HG03135 (cell line): ENCODE data around the gene MAD1L1.

ENCODE experiments used
- ATAC-seq: cut with Tn5 transposase; IDR thresholded peaks from one replicate; pipeline ENCODE4 v1.9.1; 2021; ENCODE audit warnings: mild to moderate bottlenecking, moderate library complexity; ENCODE audit not compliant: unreplicated experiment

The MAD1L1 gene

DNA sequence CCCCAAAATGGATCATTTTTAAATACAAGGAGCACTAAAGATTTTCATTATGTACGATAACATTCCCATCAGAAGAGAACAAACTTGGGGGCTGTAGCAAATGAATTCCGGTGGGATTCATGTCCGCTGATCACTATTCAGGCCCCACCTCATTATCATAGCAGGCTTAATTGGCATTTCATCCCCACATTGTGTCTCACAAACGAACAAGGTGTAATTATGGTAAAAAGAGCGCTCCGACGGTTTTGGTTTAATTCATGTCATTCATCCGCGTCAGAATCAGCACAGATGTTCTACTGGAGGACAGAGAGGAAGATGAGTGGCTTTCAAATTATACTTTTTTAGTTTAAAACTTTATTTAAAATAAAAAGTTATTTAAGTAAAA, 124.7 kb downstream of the MAD1L1 start:
- ATAC-seq = no peak

DNA sequence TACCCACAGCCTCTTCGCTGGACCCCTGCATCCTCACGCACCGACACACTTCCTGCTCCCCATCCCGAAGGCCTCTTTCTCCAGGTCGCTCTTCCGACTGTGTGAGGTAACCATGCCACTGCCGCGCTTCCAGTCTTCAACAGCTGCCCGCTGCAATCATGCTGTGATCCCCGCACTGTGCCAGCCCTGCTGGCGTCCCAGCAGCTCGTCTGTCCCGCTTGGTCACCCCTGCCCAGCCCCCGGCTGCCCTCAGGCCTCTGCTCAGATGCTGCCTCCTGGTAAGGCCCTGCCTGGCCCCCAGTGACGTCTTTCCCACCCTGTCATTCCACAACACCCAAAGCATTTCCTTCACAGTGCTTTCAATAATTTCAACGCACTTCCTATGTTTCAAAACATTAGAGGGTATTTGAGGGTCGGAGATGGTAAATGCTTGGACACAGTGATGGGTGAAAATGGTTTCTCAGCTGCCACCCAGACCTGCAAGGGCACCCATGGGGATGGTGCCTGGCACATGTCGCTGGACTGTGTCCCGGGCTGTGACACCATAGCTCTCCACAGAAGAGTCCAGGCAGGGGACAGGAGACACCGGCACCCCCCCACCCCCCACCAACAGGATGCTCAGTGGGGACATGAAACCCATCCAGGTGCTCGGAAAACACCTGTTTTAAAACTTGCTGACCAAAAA, 125.2 kb downstream of the MAD1L1 start:
- no peak for ATAC-seq

DNA sequence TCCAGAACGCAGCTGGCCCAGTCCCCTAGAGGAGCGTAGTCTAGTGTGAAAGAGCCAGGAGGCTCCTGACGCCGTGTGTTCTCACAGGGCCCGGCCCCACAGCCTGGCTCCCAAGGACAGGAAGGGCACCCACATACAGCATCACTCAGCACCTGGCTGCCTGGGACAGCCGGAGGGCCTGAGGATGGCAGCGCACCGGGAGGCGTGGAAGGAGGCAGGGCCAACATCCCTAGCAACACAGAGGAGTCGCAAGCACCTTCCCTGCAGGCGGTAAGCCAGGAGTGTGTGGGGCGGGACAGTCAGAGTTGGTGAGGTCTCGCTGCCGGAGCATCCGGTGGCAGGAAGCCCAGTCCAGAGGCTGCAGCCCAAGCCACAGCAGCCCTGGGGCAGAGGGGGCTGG, 125.8 kb downstream of the MAD1L1 start:
- ATAC-seq = no peak

DNA sequence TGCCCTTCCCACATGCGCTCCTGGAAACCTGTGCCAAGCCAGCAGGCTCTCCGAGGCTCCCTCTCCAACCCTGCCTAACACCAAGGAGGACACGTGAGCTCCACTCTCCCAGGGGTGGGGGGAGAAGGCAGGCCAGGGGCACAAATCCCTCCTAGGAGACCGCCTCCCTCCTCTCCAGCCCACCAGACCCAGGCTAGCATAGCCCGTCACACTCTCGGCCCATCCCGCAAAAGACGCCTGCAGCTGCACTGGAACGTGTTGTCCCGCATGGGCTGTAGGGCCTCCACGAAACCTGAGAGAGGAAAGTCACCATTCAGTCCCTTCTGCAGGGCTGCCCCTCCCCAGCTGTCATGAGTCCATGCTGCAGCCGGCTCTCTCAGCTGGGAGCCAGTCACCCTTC, 126.3 kb downstream of the MAD1L1 start:
- no peak for ATAC-seq

DNA sequence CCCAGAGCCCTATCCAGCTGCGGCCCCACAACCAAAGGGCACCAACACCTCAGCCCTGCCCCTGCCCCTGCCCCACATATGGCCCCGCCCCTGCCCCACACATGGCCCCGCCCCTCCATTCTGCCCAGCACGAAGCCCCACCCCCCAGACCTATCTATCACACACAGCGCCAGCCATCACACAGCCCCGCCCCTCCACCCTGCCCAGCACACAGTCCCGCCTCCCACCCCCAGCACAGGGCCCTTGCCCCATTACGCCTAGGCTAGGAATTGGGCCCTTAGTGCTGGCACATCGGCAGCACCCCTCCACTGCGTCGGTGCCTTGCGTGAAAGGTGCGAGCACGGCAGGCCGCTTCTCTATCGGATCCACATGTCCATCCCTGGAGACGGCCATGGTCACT, 126.8 kb downstream of the MAD1L1 start:
- no peak for ATAC-seq

DNA sequence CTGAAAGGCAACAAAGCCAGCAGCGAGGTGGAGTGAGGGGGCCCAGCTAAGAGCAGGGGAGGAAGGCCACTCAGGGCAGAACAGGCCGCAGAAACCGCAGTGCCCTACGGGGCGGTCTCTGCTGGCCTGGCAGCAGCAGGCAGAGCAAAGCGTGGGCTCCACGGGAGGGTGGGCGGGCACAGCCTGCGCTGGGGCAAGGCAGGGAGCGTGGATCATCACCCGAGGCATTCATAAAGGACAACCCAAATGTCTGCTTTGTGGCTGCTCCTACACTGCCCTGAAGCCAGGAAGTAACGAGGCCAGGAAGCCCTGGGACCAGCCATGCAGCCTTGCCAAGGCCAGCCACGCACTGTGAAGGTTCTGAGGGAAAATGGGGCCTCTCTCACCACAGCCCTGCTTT, 127.5 kb downstream of the MAD1L1 start:
- no peak for ATAC-seq

DNA sequence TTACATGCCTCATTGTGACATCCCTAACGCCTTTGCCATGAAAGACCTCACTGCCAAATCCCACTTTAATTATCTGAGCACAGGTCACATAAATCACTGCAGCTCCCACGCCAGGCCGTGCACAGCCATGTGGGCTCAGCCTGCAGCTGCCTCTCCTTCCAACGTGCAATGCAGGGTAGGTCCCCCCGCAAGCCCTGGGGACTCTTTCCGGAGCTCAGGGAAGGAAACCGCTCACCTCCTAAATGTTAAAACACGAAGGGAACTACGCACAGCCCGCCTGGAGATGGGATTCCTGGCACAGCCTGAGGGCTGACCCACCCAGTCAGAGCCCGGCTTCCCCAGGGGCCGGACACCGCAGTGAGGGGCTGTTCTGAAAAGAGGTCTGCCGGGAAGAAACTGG, 128.0 kb downstream of the MAD1L1 start:
- ATAC-seq = no peak

DNA sequence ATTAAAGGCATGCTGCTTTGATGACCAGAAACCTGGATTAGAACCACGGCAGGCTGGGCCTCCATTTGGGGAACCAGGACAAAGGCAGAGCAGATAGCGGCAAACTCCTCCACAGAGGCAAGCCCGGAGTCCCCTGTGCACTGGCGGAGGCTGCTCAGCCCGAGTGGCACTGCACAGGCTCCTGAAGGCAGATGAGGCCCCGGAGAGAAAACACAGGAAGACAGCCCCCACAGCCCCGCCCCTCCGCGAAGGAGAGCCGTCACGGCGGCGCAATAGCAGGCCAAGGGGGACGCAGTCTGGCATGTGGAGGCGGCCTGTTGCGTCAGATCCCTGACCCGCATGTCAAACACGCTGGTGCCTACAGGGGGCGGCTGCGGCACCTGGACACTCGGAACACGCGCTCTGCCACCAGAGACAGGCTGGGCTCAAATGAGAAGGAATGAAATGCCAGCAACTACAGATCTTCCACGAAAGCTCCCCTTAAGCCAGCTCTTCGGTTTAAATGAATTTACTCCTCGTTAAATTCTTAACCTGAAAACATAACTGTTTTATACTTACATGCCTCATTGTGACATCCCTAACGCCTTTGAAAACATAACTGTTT, 128.5 kb downstream of the MAD1L1 start:
- no peak for ATAC-seq

DNA sequence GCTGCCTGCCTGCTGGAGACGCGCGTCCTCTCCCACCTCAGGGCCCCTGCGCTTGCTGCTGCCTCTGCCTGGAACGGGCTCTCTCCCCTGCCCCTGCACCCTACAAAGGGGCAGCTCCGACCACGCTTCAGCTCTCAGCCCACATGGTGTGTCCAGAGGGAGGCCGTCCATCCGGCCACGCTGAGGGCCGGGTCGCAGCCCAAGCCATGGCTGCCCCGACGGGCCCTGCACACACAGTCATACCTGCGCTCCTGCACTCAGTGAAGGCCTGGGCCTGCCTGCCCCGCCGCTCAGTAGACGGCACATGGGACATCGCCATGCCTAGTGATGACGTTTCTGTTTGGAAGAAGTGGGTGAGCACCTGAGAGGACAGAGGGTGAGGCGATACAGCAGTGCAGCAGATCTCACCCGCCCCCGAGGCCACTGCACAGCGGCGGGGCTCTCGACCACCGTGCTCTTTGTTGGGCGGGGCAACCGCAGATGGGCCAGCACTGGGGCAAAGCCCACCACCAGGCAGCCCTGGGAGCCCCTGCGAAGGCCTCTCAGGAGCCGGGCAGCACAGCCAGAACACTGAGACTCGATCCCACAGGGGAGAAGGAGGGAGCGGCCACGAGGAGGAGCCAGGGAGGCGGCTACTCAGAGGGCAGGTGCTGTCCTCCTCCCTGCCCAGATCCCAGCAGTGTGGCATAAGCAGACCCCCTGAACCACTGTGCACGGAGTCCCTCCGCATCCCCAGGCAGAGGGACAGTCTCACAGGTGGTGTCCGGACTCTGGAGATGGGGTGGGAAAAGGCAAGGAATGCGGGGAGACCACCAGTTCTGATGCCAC, 129.5 kb downstream of the MAD1L1 start:
- ATAC-seq = no peak

DNA sequence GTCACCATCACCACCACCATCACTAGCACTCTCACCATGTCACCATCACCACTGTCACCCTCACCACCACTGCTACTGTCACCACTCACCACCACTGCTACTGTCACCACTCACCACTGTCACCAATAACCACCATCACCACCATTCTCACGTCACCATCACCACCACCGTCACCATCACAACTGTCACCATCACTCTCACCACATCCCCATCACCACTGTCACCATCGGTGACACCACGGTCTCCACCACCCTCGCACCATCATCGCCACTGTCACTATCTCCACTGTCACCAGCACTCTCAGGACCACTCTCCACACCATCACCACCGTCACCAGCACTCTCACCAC, 130.4 kb downstream of the MAD1L1 start:
- ATAC-seq = no peak

DNA sequence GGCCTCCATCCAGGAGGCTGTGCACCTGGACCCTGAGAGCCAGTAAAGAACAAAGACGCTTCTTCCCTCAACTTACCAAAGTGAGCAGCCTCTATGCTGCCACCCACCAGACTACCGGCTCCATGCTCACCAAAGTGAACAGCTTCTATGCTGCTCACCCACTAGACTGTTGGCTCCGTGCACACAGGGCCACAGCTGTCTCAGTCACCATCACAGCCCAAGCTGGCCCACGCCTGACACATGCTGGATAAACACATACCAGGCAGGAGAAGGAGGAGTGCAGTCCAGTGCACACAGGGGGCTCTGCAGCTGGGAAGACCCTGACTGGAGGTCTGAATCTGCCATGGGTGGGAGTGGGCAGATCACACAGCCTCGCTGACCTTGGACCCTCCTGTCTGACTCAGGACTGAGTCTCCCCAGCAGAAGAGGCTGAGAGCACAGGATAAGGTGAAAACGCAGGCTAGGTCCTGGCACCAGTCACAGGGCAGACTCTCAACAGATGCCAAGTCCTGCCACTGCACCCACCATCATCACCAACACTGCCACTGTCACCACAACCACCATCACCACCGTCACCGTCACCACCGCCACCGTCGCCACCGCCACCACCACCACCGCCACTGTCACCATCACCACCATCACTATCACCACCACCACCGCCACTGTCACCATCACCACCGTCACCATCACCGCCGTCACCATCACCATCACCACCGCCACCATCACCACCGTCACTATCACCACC, 130.9 kb downstream of the MAD1L1 start:
- ATAC-seq = no peak

DNA sequence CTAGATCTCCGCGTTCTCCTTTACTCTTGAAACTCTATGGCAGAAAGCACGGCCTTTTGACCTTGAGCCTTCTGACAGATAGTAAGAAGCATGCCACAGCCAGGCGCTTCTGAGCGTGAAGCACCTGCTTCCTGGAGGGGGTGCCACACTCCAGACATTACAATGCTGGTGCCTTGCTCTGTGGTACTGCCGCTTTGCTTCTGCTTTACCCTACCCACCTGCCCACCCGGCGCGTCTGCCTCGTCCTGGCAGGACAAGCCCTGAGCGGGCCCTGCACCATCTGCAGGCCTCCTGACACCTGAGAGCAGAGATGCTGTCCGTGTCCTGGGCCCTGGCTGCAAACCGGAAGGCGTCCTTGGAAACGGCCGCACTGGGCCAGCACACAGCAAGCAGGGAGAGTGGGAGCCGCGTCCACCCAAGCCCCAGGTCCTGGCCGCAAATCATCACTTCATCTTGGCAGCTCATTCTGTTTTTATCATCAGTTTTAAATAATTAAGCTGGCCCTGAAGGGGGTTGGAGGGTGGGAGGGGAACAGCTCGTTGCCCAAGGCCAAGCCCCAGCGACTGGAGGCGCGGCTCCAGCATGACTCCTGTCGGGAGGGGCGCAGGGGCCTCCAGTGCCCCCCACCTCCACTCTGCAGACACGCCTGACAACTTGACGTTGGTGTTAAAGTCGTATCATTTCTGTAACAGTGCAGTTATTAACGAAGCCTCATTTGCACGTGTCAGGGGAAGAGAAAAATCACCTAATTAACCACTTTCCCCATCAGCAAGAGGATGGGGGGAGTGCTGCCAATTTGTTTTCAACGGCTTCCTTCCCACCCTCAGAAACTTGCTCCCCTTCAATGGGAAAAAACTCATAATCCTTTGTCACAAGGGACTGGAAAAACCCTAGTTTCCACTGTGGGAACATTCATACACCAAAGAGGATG, 132.2 kb downstream of the MAD1L1 start:
- no peak for ATAC-seq

DNA sequence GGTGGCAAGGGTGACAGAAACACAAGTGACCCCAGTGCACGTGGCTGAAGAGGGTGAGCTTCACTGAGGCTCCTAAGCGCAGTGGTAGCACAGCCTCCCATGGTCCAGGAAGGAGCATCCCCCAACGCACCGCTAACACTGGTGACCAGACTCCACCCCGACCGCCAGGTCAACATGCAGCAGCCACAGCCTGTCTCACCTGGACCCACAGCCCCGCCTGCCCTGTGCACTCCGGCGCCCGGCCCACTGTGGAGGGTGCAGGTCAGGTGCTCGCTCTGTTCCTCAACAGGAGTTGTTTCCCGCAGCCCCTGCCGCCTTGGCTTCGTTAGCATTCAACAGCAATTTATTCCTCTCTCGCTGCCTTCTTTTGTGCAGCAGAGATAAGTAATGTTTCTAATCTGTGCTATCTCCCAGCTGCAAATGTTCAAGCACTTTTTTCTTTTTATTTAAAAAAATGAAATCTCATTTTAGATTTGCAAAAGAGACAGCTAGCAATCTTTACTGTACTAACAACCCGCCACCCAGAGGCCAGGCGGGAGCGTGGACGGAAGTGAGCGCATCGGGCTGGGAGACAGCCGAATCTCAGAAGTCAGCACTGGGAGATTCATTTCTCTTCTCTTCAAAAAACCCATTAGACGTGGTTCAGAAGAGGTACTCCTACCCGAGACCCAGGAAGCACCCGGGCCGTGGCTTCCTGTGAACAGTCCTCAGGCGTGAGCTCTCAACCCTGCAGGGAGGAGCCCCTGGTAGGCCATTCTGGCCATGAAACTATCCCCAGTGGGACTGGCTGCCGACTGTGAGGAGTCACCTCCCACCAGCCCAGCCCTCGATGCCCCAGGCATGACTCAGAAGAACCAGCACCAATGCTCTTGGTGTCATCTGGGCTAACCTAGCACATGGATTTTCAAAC, 133.4 kb downstream of the MAD1L1 start:
- ATAC-seq = no peak

DNA sequence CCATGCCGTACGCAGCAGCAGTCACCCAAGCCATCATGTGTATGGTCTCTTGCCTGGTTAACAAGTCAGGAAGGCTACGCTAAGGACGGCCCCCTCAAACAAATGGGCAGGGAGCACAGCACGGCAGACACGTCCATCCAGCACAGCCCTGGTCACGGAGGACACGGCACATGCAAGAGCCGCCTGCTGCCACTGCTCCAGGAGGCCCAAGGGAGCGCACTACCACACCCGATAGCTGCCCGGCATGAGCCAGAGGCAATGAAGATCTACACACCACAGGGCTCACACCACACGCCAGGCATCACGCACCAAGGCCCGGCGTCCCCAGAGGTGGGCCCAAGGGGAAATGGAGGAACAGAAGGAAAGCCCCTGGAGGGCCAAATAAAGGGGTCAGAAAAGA, 134.2 kb downstream of the MAD1L1 start:
- ATAC-seq = no peak

DNA sequence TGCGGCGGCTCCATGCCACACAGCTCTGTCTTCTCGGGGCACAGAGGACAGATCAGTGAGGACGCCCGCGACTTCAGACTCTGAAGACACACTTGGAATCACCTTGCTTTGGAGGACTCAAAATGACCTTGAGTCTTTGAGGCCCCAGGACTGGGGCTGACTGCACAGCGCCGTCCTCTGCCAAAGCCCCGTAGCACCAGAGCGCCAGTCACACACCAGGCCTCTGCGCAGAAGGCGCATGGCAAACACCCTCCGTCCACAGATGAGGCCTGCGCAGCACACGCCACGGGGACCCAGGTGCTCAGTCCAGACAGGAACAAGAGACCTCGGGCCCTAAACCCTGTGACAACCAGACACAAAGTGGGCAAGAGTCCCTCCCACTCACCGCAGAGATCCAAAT, 134.7 kb downstream of the MAD1L1 start:
- ATAC-seq = no peak

DNA sequence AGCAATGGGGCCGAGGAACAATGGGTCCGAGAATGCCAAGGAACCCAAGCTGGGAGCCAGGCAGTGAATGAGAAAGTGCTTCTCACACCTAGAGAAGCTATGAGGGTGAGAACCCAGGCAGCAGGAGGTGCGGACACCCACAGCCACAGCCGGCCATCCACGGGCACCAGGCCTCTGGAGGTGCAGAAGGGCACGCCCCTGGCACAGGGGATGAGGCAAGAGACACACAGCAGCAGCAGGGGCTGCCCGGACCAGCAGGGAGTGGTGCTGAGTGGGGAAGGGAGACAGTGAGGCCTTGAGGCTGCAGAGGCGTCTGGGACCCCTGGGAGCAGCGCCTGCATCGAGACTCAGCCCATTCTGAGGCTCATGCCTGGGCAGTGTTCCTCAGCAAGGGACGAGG, 135.3 kb downstream of the MAD1L1 start:
- no peak for ATAC-seq

DNA sequence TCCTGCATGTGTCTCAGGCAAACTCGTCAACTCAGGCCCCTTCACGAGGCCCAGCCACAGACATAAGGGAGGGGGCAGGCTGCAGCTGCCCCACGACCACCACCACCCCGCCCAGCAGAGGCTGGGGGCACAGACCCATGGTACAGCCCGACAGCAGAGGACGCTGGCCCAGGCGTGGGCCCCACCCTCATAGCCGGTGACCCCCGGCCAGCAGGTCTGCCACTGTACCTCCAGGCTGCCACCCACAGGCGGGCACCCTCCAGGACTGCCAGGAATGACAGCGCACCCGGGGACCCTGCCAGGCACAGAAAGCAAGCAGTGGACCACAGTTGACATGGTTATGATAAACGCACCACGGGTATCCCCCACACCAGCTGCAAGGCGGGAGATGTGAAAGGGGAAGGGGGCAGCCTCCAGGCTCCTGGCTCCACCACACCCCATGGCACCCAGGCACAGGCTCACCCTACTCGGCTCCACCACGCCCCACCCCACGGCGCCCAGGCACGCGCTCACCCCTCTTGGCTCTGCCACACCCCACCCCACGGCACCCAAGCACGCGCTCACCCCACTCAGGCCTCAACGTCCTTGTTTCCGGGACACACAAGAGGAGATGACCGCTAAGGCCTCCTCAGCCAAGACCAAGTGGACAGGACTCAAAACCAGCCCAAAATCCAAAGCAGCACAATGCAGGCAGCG, 135.9 kb downstream of the MAD1L1 start:
- ATAC-seq = no peak

DNA sequence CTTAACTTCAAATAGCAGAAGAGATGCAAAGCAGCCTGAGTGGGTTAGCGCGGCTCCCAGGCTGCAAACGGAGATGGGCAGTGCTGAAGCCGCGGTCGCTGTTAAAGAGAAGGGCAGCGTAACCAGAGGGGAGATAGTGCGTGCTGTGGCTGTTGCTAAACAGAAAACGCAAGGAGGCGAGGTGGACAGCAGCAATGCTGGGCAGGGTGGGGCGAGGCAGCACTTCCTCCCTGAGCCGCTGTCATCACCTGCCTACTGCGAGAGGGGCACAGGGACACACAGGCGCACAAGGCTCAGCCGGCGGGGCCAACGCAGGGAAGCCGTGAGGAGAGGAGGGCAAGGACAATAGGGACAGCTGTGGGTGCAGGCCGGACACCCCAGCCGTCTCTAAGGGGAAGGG, 137.3 kb downstream of the MAD1L1 start:
- ATAC-seq = no peak
